PFSK-1 (cell line): ENCODE data around the gene PANK1.

ENCODE experiments used
- SIN3A ChIP-seq: IDR thresholded peaks from 2 replicates; pipeline ENCODE4 v1.6.1; 2012; ENCODE audit warnings: mild to moderate bottlenecking, low read length, moderate library complexity, borderline replicate concordance; ENCODE audit not compliant: insufficient read depth
- TAF1 ChIP-seq: IDR thresholded peaks from 2 replicates; pipeline ENCODE4 v1.6.1; 2012; ENCODE audit warnings: low read length, control low read depth, borderline replicate concordance; ENCODE audit not compliant: insufficient read depth

DNA sequence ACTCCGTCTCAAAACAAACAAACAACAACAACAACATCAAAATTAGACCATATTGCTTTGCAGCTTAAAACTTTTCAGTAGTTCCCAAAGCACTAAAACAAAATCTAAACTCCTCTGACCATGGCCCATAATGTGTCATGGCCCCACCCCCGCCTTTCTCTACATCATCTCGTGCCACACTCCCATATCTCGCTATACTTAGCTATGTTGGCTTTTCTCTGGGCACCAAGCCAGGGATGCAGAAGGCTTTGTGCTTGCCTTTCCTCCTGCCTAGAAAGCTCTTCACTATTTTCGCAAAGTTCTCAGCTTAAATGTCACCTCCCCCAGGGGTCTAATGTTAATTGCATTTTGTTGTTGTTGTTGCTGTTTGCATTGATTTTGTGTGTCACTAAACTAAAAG, 94.5 kb downstream of the PANK1 start:
- TF ChIP-seq SIN3A = no peak
- no peak for TF ChIP-seq TAF1
